ENCODE measurements around the gene PMPCA.

DNA sequence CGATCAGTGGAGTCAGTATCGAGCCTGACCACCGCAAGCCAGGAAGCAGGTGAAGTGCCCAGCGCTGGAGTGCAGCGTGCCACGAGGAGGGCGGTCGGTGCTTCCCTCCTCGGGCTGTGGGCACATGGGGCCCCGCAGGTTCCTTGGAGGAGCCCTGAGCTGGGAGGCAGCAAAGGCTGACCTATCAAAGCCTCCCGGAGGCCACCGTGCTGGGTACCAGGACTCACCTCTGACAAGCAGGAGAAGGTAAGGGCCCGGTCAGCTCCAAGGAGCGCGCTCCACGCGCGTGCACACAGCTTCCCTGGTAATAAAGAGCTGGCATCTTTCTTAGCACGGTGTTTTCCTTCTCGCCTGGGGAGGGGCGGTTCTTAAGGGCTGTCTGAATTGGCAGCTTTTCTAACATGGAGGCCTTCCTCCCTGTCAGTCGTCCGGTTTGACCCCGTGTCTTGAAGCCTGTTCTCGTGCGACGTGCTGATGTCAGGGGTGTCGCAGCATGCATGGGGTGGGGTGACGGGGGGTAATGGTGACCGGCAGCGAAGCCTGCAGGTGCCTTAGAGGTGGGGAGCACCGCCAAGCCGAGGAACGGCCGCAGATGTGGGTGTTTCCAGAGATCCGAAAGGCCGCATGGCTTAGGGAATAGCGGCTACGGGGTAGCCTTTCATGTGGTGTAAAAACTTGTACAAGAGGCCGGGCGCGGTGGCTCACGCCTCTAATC, 13.1 kb downstream of the PMPCA start:
- TF ChIP-seq, protein P1, sequence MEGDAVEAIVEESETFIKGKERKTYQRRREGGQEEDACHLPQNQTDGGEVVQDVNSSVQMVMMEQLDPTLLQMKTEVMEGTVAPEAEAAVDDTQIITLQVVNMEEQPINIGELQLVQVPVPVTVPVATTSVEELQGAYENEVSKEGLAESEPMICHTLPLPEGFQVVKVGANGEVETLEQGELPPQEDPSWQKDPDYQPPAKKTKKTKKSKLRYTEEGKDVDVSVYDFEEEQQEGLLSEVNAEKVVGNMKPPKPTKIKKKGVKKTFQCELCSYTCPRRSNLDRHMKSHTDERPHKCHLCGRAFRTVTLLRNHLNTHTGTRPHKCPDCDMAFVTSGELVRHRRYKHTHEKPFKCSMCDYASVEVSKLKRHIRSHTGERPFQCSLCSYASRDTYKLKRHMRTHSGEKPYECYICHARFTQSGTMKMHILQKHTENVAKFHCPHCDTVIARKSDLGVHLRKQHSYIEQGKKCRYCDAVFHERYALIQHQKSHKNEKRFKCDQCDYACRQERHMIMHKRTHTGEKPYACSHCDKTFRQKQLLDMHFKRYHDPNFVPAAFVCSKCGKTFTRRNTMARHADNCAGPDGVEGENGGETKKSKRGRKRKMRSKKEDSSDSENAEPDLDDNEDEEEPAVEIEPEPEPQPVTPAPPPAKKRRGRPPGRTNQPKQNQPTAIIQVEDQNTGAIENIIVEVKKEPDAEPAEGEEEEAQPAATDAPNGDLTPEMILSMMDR (conservative IDR thresholded peaks at IDR 0.05; ENCODE audit: low read length) = no peak
- TF ChIP-seq EZH2phosphoT487 (IDR thresholded peaks at IDR 0.05; ENCODE audit: borderline replicate concordance, low read depth, low read length) = no peak
